ENCODE results near the gene TBC1D19.

The TBC1D19 gene

DNA sequence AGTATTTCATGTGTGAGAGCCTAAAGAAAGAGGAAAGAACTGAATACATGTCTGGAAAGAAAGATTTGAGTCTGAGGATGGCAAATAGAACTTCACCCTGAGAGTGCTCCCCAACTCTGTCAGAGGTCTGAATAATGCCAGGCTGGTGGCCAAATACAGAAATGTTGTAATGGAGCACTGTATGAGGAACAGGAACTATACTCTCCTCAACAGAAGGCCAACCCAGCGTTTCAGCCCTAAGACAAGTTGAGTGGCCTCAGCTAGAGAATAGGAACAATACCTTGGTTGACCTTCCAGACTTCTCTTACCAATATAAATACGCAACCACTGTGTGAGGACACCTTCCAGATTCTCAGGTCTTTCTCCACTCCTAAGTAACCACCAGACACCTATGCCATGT is 182.3 kb downstream of the TBC1D19 start:
- in situ Hi-C loops (cut with HindIII; ENCODE audit: low sequenced_read_pairs) = no loop called here

GRCh38 chr4:26772096-26772873 is 188.4 kb downstream of the TBC1D19 start:
- in situ Hi-C loops (cut with HindIII; ENCODE audit: low sequenced_read_pairs) = no loop called here

DNA sequence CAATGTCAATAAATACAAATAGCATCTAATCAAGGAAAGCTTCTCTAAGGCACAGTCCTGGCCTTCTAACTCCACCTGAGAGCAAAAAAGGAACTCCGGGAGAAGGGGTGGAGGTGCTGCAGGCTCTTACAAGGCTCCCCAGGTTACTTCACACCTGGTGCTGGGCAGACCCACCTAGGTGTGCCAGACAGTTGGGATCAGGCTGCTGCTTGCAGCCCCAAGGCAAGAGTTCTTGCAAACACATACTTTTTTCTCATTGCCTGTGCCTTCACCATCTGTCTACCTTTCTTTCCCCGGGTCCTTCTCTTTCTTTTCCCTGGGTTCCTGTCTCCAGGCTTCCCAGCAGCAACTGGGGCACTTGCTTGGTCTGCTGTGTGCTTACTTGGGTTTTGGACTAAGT is 195.3 kb downstream of the TBC1D19 start:
- in situ Hi-C loops (cut with HindIII; ENCODE audit: low sequenced_read_pairs) = no loop called here

DNA sequence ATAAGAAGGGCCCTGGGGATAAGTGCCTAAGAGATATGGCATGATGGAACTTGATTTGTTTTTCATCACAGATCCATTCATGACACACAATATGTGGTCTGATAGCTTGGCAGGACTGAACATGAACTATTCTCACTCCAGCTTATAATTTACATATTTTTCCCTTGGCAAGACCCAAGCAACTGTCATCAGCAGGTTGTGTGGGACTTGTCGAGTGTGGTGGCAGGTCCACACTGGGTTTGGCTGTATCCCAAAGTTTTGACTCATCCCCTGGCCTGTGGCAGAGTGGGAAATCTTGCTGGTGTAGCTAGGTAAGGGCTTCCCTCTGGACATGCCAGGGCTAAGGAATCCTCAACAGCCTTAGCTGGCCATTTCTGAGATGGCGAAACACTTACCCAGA is 195.8 kb downstream of the TBC1D19 start:
- in situ Hi-C loops (cut with HindIII; ENCODE audit: low sequenced_read_pairs) = no loop called here

GRCh38 chr4:26780539-26780938 is 196.7 kb downstream of the TBC1D19 start:
- in situ Hi-C loops (cut with HindIII; ENCODE audit: low sequenced_read_pairs) = no loop called here

DNA sequence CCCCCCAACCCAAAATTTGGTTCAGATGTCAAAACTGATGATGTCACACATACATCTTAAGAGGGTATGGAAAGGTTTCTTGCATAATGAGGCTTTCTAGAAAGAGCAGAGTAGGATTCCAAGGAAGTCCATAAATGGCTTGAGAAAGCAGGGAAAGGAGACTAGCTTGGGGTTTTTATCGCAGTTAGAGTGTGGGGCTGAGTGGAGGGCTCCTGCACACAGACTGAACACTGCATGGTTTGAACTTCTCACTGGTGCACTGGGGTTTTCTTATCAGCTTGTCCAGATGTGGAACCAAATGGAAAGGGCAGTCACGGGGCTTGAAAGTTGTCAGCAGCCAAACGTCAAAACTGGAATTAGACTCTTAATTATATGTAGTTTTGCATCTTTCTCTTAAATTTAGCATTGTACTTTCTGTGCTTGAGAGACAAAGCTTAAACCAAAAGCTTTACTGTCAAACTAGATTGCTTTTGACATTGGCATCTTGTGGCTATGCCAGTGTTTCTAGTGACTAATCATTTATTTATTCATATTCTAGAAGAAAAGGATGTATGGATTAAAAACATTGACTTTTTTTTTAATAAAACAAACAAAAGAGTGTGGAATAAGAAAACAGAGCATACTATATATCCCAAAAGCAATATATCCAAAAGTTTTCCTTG is 198.4 kb downstream of the TBC1D19 start:
- in situ Hi-C loops (cut with HindIII; ENCODE audit: low sequenced_read_pairs) = no loop called here

GRCh38 chr4:26782830-26783202 is 198.9 kb downstream of the TBC1D19 start:
- in situ Hi-C loops (cut with HindIII; ENCODE audit: low sequenced_read_pairs) = no loop called here

GRCh38 chr4:26784207-26784865 is 200.5 kb downstream of the TBC1D19 start:
- in situ Hi-C loops (cut with HindIII; ENCODE audit: low sequenced_read_pairs) = no loop called here

DNA sequence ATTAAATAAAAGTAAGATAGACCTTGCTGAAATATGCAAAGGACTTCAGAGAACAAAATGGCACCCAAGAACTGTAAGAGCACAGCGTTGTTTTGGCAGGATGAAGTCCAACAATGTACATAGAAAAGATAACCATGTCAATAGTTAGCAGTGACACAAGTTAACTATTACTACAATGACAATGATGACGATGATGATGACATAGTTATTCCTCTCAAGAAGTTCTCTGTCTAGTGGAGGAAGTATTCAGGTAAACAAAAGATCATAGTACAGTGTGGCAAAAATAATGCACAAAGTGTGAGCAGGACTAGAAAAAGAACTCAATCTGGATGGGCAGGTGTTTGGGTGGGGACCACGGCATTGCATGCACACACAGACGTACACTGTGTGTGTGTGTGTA is 201.4 kb downstream of the TBC1D19 start:
- in situ Hi-C loops (cut with HindIII; ENCODE audit: low sequenced_read_pairs) = no loop called here

DNA sequence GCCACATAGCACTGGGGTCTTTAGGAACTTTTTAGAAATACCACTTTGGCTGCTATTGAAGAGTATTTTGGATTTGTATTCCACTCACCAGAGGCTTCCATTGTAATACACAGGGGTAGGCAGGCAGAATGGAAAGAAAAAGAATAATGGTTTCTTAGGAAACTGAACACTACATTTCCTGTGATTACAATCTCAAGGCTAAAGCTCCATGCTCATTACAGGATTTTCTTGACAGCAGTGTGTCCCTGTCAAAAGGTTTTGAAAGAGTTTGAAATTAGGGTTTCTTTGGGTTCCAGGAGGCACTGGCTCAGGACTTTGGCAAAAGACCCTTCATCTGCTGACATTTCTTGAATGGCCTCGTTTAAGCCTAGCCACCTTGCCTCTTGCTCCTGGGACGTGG is 201.9 kb downstream of the TBC1D19 start:
- in situ Hi-C loops (cut with HindIII; ENCODE audit: low sequenced_read_pairs) = no loop called here

DNA sequence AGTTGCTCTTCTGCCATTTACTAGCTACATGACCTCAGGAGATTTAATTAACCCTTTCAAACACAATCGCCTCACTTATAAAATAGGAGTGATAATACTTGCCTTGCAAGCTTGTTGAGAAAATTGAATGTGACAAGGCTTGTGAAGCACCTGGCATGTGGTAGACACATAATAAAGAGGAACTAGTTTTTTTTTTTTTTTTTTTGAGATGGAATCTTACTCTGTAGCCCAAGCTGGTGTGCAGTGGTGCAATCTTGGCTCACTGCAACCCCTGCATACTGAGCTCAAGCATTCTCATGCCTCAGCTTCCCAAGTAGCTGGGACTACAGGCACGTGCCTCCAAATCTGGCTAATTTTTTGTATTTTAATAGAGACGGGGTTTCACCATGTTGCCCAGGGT is 203.0 kb downstream of the TBC1D19 start:
- in situ Hi-C loops (cut with HindIII; ENCODE audit: low sequenced_read_pairs) = no loop called here

DNA sequence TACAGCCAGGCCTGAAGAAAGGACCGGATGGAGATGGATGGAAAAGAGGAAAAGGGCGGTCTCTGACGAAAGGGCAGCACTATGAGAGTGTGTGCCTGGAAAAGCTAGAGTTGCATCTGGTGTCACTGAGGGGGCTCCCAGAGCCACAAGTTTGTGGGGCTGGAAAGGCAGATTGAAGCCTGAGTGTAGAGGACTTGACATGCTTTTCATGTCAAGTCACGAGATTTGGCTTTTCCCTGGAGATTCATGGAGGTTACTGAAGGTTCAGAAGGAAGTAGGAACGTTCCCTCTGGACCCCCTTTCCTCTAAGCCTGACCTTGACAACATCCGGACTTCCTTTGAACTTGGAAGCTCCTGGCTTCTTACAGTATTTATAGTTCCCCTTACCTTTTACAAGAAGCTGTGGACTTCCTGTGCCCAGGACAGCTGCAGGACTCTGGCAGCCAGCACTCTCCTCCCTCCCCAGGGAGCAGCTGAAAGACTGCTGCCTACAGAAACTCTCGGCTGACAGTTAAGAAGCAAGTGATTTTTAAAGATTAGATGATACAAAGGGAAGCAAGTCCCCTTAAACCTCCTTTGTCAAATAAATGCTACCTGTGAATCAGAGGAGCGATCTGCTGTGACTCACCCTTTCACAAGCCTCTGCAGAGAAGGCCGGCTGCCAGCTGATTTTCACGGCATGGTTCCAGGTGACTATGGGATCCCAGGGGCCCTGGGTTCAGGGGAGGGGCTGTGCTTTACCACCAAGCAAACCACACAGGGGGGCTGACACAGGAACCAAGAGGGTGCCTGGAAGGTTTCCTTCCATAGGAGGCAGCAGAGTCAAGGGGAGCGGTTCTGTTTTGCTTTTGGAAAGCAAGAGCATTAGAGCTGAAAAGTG is 203.8 kb downstream of the TBC1D19 start:
- in situ Hi-C loops (cut with HindIII; ENCODE audit: low sequenced_read_pairs) = no loop called here

DNA sequence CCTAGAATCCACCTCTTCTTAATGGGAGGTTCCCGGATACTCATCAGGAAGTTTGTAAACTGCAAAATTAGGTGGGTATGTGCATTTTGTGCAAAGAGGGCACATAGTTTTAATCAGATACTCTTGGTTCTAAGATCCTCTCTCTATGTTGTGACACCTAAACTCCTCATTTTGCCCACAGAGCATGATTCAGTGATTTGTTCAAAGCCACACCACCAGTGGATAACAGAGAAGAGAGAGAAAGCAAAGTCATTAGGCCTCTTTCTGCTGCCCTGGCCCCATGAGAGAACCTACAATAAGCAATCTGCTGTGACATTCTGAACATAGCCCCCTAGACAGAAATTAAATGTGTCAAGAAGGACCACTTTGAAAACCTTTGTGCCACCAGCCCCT is 204.5 kb downstream of the TBC1D19 start:
- in situ Hi-C loops (cut with HindIII; ENCODE audit: low sequenced_read_pairs) = no loop called here

- in situ Hi-C loops (cut with HindIII; ENCODE audit: low sequenced_read_pairs) = no loop called here
Measured at GRCh38 chr4:26789208-26789607, 205.3 kb downstream of the TBC1D19 start.

GRCh38 chr4:26791346-26791745 is 207.5 kb downstream of the TBC1D19 start:
- in situ Hi-C loops (cut with HindIII; ENCODE audit: low sequenced_read_pairs) = no loop called here

GRCh38 chr4:26792639-26793038 is 208.8 kb downstream of the TBC1D19 start:
- in situ Hi-C loops (cut with HindIII; ENCODE audit: low sequenced_read_pairs) = no loop called here

DNA sequence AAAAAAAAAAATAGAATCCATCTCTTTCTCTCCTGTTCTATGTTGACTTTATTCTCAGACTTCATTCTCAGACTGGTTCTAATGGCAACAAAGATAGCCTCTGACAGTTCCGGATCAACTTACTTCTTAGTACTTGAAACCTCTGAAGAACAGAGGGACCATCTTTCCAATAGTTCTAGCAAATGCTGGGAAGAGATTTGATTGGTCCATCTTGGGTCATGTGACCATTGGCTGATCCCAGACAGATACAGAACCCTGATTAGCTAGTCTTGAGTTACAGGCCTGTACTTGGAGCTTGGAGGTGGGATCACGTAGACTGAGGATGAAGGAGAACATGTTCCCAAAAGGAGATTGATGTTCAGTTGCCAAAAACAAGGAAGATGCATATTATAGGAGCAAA is 209.9 kb downstream of the TBC1D19 start:
- in situ Hi-C loops (cut with HindIII; ENCODE audit: low sequenced_read_pairs) = no loop called here

GRCh38 chr4:26796081-26796480 is 212.2 kb downstream of the TBC1D19 start:
- in situ Hi-C loops (cut with HindIII; ENCODE audit: low sequenced_read_pairs) = no loop called here

DNA sequence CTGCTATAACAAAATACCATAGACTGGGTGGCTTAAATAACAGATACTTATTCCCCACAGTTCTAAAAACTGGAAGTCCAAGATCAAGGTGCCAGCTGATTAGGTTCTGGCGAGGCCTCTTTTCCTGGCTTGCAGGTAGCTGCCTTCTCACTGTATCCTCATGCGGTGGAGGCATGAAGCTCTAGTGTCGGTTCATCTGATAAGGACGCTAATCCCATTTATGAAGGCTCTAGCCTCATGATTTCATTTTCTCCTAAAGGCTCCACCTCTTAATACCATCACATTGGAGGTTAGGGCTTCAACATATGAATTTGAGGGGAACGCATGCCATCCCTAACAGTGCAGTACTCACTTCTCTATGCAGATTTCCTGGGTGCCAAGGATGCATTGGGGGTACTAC is 218.9 kb downstream of the TBC1D19 start:
- in situ Hi-C loops (cut with HindIII; ENCODE audit: low sequenced_read_pairs) = no loop called here

GRCh38 chr4:26803211-26803861 is 219.5 kb downstream of the TBC1D19 start:
- in situ Hi-C loops (cut with HindIII; ENCODE audit: low sequenced_read_pairs) = no loop called here

GRCh38 chr4:26804451-26804850 is 220.6 kb downstream of the TBC1D19 start:
- in situ Hi-C loops (cut with HindIII; ENCODE audit: low sequenced_read_pairs) = no loop called here

Data from DLD1 (cell line).